K562 (cell line): ENCODE data around the gene ADAMTSL3.

Experiments used
- CBX1 ChIP-seq: sonication (generic); IDR thresholded peaks from 2 replicates; pipeline ENCODE4 v1.6.1; 2016; ENCODE audit warnings: antibody characterized with exemption, low read depth, mild to moderate bottlenecking
- KDM1A ChIP-seq, 2 experiments: fragments of 450-650 bp; IDR thresholded peaks; 2 replicates each; pipeline ENCODE4 v1.6.1; 2016; ENCODE audit warnings: mild to moderate bottlenecking in 2 of 2
- NRF1 ChIP-seq, 2 experiments: fragments of 450-650 bp; IDR thresholded peaks in 1 of 2; conservative IDR thresholded peaks in 1 of 2; 2 replicates each; pipeline ENCODE4 v1.6.1; 2014; ENCODE audit warnings: mild to moderate bottlenecking in 2 of 2
- STAG1 ChIP-seq: sonication (generic); formaldehyde crosslinking; IDR thresholded peaks from 2 replicates; pipeline ENCODE4 v1.5.0; 2020; ENCODE audit warnings: missing genetic modification reagents, borderline replicate concordance
- TF ChIP-seq, protein P1 (sequence below): sonication (generic); formaldehyde crosslinking; IDR thresholded peaks from 2 replicates; pipeline ENCODE4 v1.8.1; 2022; ENCODE audit warnings: missing genetic modification reagents

DNA sequence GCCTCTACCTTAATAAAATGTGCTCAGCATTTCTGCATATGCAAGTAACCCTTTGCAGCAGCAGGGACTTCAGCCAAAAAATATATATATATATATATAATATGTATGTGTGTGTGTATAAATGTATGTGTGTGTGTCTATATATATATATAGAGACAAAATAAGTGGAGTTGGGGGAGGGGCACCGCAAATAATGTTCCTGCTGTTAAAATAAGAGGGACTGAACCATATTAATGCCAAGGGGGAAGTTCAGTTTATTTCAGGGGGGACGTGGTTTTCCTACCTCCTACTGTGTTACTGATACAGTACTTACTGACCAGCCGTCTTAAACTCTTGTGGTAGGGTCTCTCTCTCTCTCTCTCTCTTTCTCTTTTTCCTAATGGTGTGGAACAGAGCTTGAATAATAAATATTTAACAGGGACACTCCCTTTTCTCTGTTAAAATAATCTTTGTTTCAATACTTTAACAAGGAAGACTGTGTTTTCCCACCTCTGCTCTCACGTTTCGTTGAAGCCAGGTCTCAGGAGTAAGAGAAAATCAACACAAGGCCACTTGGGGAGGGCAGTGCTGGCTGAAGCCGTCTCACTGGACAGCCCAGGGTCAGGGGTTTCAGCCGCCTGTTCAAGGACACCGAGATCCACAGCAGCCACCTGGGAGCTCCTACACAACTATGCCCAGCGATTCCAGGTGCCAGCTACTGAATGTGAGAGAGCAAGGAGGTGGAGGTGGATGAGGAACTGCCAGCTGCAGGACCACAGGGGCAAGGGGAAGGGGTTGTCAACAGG, 42.8 kb upstream of the ADAMTSL3 start:
- TF ChIP-seq, protein P1, sequence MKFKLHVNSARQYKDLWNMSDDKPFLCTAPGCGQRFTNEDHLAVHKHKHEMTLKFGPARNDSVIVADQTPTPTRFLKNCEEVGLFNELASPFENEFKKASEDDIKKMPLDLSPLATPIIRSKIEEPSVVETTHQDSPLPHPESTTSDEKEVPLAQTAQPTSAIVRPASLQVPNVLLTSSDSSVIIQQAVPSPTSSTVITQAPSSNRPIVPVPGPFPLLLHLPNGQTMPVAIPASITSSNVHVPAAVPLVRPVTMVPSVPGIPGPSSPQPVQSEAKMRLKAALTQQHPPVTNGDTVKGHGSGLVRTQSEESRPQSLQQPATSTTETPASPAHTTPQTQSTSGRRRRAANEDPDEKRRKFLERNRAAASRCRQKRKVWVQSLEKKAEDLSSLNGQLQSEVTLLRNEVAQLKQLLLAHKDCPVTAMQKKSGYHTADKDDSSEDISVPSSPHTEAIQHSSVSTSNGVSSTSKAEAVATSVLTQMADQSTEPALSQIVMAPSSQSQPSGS: no peak
- TF ChIP-seq NRF1 (conservative IDR thresholded peaks at IDR 0.05 in 1 of 2, IDR thresholded peaks at IDR 0.05 in 1 of 2): no peak
- no peak for TF ChIP-seq CBX1
- TF ChIP-seq STAG1 (CRISPR knock-in tag): no peak
- no peak for TF ChIP-seq KDM1A (IDR thresholded peaks at IDR 0.05)
